ENCODE data around the gene LMNTD2. TPM values are rescaled to one million over a fixed set of nuclear protein-coding genes. Genes with fewer than 3 reads are reported as not detected.

Gene LMNTD2
- total RNA-seq, 1 donor from 2014 or later: 2.3 TPM

GRCh38 chr11:516400-516799, 44.1 kb downstream of the LMNTD2 start:
- peaks cover 14% of the 10 kb centered on the region for H3K9me3 Mint-ChIP-seq (ENCODE audit: unreplicated experiment)
- no peak for DNase-seq
- no peak overlapping the region for H3K4me3 Mint-ChIP-seq (ENCODE audit: unreplicated experiment)
- peaks cover 8% of the 10 kb centered on the region for H3K27me3 Mint-ChIP-seq (ENCODE audit: unreplicated experiment)
- H3K27ac Mint-ChIP-seq (ENCODE audit: unreplicated experiment): no peak overlapping the region
- no peak for TF ChIP-seq CTCF (IDR thresholded peaks at IDR 0.05; ENCODE audit: partially characterized antibody, unreplicated experiment)
- H3K4me1 Mint-ChIP-seq (ENCODE audit: low read depth, unreplicated experiment): peaks cover 2% of the 10 kb centered on the region
- peaks cover 26% of the 10 kb centered on the region for H3K36me3 Mint-ChIP-seq (ENCODE audit: unreplicated experiment)

GRCh38 chr11:515131-515530, 45.4 kb downstream of the LMNTD2 start:
- no peak for DNase-seq
- H3K27me3 Mint-ChIP-seq (ENCODE audit: unreplicated experiment): peaks cover 6% of the 10 kb centered on the region
- H3K9me3 Mint-ChIP-seq (ENCODE audit: unreplicated experiment): peaks cover 12% of the 10 kb centered on the region
- TF ChIP-seq CTCF (IDR thresholded peaks at IDR 0.05; ENCODE audit: partially characterized antibody, unreplicated experiment): no peak
- no peak overlapping the region for H3K4me3 Mint-ChIP-seq (ENCODE audit: unreplicated experiment)
- H3K36me3 Mint-ChIP-seq (ENCODE audit: unreplicated experiment): peaks cover 26% of the 10 kb centered on the region
- H3K27ac Mint-ChIP-seq (ENCODE audit: unreplicated experiment): no peak overlapping the region
- peaks cover 2% of the 10 kb centered on the region for H3K4me1 Mint-ChIP-seq (ENCODE audit: low read depth, unreplicated experiment)

GRCh38 chr11:514606-515005, 45.9 kb downstream of the LMNTD2 start:
- no peak overlapping the region for H3K4me3 Mint-ChIP-seq (ENCODE audit: unreplicated experiment)
- H3K9me3 Mint-ChIP-seq (ENCODE audit: unreplicated experiment): peaks cover 15% of the 10 kb centered on the region
- H3K4me1 Mint-ChIP-seq (ENCODE audit: low read depth, unreplicated experiment): peaks cover 2% of the 10 kb centered on the region
- H3K36me3 Mint-ChIP-seq (ENCODE audit: unreplicated experiment): peaks cover 31% of the 10 kb centered on the region
- H3K27me3 Mint-ChIP-seq (ENCODE audit: unreplicated experiment): peaks cover 6% of the 10 kb centered on the region
- TF ChIP-seq CTCF (IDR thresholded peaks at IDR 0.05; ENCODE audit: partially characterized antibody, unreplicated experiment): no peak
- no peak overlapping the region for H3K27ac Mint-ChIP-seq (ENCODE audit: unreplicated experiment)
- no peak for DNase-seq

GRCh38 chr11:512761-513595, 47.6 kb downstream of the LMNTD2 start:
- Mint-ChIP-seq H3K27ac (ENCODE audit: unreplicated experiment) (peak overlapping the region; percentile 52), H3K4me1 (ENCODE audit: low read depth, unreplicated experiment) (peaks cover 2% of the 10 kb centered on the region), H3K36me3 (ENCODE audit: unreplicated experiment) (peaks cover 31% of the 10 kb centered on the region), H3K4me3 (ENCODE audit: unreplicated experiment) (peak overlapping the region; percentile 15), H3K27me3 (ENCODE audit: unreplicated experiment) (peaks cover 10% of the 10 kb centered on the region), H3K9me3 (ENCODE audit: unreplicated experiment) (peaks cover 17% of the 10 kb centered on the region)
- no peak for DNase-seq
- TF ChIP-seq CTCF (IDR thresholded peaks at IDR 0.05; ENCODE audit: partially characterized antibody, unreplicated experiment): no peak

- no peak for TF ChIP-seq CTCF (IDR thresholded peaks at IDR 0.05; ENCODE audit: partially characterized antibody, unreplicated experiment)
- Mint-ChIP-seq H3K27ac (ENCODE audit: unreplicated experiment) (no peak overlapping the region), H3K9me3 (ENCODE audit: unreplicated experiment) (peaks cover 10% of the 10 kb centered on the region), H3K36me3 (ENCODE audit: unreplicated experiment) (peaks cover 9% of the 10 kb centered on the region), H3K27me3 (ENCODE audit: unreplicated experiment) (peaks cover 14% of the 10 kb centered on the region), H3K4me3 (ENCODE audit: unreplicated experiment) (peak overlapping the region; percentile 25), H3K4me1 (ENCODE audit: low read depth, unreplicated experiment) (peaks cover 4% of the 10 kb centered on the region)
- DNase-seq: no peak
Measured at GRCh38 chr11:508956-509355, 51.6 kb downstream of the LMNTD2 start.
